ENCODE data around the gene CTDP1.

CTDP1 gene

GRCh38 chr18:79765491-79766245, 86.1 kb downstream of the CTDP1 start:
- peak; percentile 54 for DNase-seq (ENCODE audit: low read depth)

- no peak for DNase-seq (ENCODE audit: low read depth)
Observed at GRCh38 chr18:79766308-79766707, 86.7 kb downstream of the CTDP1 start.

- no peak for DNase-seq (ENCODE audit: low read depth)
Observed at GRCh38 chr18:79768745-79769144, 89.1 kb downstream of the CTDP1 start.

GRCh38 chr18:79769698-79770500, 90.3 kb downstream of the CTDP1 start:
- no peak for DNase-seq (ENCODE audit: low read depth)

GRCh38 chr18:79770501-79770815, 90.9 kb downstream of the CTDP1 start:
- no peak for DNase-seq (ENCODE audit: low read depth)

GRCh38 chr18:79770826-79771225, 91.2 kb downstream of the CTDP1 start:
- no peak for DNase-seq (ENCODE audit: low read depth)

GRCh38 chr18:79771446-79772107, 92.0 kb downstream of the CTDP1 start:
- DNase-seq (ENCODE audit: low read depth) = no peak

GRCh38 chr18:79772108-79772864, 92.7 kb downstream of the CTDP1 start:
- DNase-seq (ENCODE audit: low read depth) = no peak

GRCh38 chr18:79772865-79773696, 93.5 kb downstream of the CTDP1 start:
- DNase-seq (ENCODE audit: low read depth) = no peak

- DNase-seq (ENCODE audit: low read depth) = no peak
Observed at GRCh38 chr18:79774111-79774510, 94.5 kb downstream of the CTDP1 start.

GRCh38 chr18:79775441-79776221, 96.0 kb downstream of the CTDP1 start:
- no peak for DNase-seq (ENCODE audit: low read depth)

- no peak for DNase-seq (ENCODE audit: low read depth)
Observed at GRCh38 chr18:79776674-79777073, 97.1 kb downstream of the CTDP1 start.

GRCh38 chr18:79778291-79778791, 98.7 kb downstream of the CTDP1 start:
- no peak for DNase-seq (ENCODE audit: low read depth)

GRCh38 chr18:79779021-79779699, 99.6 kb downstream of the CTDP1 start:
- no peak for DNase-seq (ENCODE audit: low read depth)

GRCh38 chr18:79779700-79780190, 100.1 kb downstream of the CTDP1 start:
- DNase-seq (ENCODE audit: low read depth) = no peak

- no peak for DNase-seq (ENCODE audit: low read depth)
Observed at GRCh38 chr18:79780547-79780946, 100.9 kb downstream of the CTDP1 start.

- DNase-seq (ENCODE audit: low read depth) = no peak
Observed at GRCh38 chr18:79781331-79781941, 101.8 kb downstream of the CTDP1 start.

- DNase-seq (ENCODE audit: low read depth) = no peak
Observed at GRCh38 chr18:79782566-79783308, 103.1 kb downstream of the CTDP1 start.

Data from GM04504 (cell line).